Measurements from ENCODE around the gene CD2AP.

CD2AP gene

DNA sequence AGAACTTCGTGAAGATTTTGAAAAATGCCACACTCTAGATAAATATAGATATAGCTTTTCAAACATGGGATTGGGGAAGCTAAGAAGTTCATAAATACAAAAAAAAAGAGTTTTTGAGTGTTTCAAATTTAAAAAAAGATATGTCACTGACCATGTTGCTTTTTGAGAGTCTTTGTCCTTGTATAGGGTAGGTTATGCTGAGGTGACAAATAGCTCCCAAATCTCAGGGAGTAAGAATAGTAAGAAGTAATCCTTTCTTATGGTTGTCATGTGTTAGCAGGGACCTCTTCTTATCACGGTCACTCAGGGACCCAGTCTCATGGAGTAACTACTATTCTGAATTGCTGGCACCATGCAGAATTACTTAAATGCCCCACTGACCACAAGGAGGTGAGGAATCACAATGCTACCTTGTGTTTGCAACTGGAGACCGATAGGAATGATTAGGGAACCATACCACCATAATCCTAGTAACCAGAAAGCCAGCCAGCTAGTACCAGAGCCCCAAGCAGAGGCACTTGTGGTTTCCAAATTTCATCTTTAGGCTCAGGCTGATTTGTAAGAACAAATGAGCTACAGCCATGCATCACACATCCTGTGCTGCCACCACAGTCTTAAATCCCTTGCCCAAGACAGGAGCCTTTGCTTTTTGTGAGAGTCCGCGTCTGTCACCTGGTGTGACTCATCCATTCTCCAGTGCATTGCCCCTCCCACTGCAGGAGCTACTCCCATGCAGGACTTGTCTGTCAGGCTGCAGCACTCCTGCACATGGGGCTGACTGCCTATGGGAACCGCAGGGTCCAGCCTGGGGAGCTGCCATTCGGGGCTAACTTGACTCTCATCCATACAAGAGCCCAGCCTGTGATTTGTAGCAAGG is 178.4 kb downstream of the CD2AP start:
- ATAC-seq: peak; percentile 56
- TF ChIP-seq ZC3H10 (CRISPR knock-in tag; IDR thresholded peaks at IDR 0.05) (no peak), OSR1 (CRISPR knock-in tag; IDR thresholded peaks at IDR 0.05) (no peak), GLIS3 (CRISPR knock-in tag; IDR thresholded peaks at IDR 0.05) (no peak), TOX (CRISPR knock-in tag; IDR thresholded peaks at IDR 0.05; ENCODE audit: borderline replicate concordance) (no peak), CREB5 (CRISPR knock-in tag; IDR thresholded peaks at IDR 0.05; ENCODE audit: low read depth) (no peak), CSDC2 (CRISPR knock-in tag; IDR thresholded peaks at IDR 0.05) (no peak), BACH2 (CRISPR knock-in tag; IDR thresholded peaks at IDR 0.05; ENCODE audit: borderline replicate concordance) (no peak), ZNF565 (CRISPR knock-in tag; conservative IDR thresholded peaks at IDR 0.05; ENCODE audit: low read depth) (no peak)
- TF ChIP-seq, protein P1, sequence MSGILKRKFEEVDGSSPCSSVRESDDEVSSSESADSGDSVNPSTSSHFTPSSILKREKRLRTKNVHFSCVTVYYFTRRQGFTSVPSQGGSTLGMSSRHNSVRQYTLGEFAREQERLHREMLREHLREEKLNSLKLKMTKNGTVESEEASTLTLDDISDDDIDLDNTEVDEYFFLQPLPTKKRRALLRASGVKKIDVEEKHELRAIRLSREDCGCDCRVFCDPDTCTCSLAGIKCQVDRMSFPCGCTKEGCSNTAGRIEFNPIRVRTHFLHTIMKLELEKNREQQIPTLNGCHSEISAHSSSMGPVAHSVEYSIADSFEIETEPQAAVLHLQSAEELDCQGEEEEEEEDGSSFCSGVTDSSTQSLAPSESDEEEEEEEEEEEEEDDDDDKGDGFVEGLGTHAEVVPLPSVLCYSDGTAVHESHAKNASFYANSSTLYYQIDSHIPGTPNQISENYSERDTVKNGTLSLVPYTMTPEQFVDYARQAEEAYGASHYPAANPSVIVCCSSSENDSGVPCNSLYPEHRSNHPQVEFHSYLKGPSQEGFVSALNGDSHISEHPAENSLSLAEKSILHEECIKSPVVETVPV (CRISPR knock-in tag; IDR thresholded peaks at IDR 0.05): no peak
- TF ChIP-seq, protein P2, sequence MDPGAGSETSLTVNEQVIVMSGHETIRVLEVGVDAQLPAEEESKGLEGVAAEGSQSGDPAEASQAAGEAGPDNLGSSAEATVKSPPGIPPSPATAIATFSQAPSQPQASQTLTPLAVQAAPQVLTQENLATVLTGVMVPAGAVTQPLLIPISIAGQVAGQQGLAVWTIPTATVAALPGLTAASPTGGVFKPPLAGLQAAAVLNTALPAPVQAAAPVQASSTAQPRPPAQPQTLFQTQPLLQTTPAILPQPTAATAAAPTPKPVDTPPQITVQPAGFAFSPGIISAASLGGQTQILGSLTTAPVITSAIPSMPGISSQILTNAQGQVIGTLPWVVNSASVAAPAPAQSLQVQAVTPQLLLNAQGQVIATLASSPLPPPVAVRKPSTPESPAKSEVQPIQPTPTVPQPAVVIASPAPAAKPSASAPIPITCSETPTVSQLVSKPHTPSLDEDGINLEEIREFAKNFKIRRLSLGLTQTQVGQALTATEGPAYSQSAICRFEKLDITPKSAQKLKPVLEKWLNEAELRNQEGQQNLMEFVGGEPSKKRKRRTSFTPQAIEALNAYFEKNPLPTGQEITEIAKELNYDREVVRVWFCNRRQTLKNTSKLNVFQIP (CRISPR knock-in tag; IDR thresholded peaks at IDR 0.05; ENCODE audit: borderline replicate concordance, low read depth): no peak

GRCh38 chr6:47661960-47662359 is 184.4 kb downstream of the CD2AP start:
- no peak for TF ChIP-seq ZFP3 (CRISPR knock-in tag; IDR thresholded peaks at IDR 0.05)
- no peak for TF ChIP-seq CSDC2 (CRISPR knock-in tag; IDR thresholded peaks at IDR 0.05)
- no peak for TF ChIP-seq ZFP30 (CRISPR knock-in tag; IDR thresholded peaks at IDR 0.05)
- no peak for TF ChIP-seq SNAI2 (CRISPR knock-in tag; IDR thresholded peaks at IDR 0.05)
- TF ChIP-seq GLIS3 (CRISPR knock-in tag; IDR thresholded peaks at IDR 0.05): no peak
- ATAC-seq: no peak

GRCh38 chr6:47663462-47664216 is 186.1 kb downstream of the CD2AP start:
- no peak for ATAC-seq
- no peak for TF ChIP-seq BACH2 (CRISPR knock-in tag; IDR thresholded peaks at IDR 0.05; ENCODE audit: borderline replicate concordance)
- no peak for TF ChIP-seq ZFP30 (CRISPR knock-in tag; IDR thresholded peaks at IDR 0.05)
- TF ChIP-seq ISL1 (CRISPR knock-in tag; IDR thresholded peaks at IDR 0.05): no peak
- no peak for TF ChIP-seq ZFP3 (CRISPR knock-in tag; IDR thresholded peaks at IDR 0.05)
- TF ChIP-seq TCF4 (CRISPR knock-in tag; IDR thresholded peaks at IDR 0.05; ENCODE audit: borderline replicate concordance): no peak
- no peak for TF ChIP-seq RARB (CRISPR knock-in tag; IDR thresholded peaks at IDR 0.05)
- TF ChIP-seq ZNF8 (CRISPR knock-in tag; IDR thresholded peaks at IDR 0.05): no peak
- TF ChIP-seq ZC3H10 (CRISPR knock-in tag; IDR thresholded peaks at IDR 0.05): no peak
- no peak for TF ChIP-seq TOX (CRISPR knock-in tag; IDR thresholded peaks at IDR 0.05; ENCODE audit: borderline replicate concordance)
- no peak for TF ChIP-seq GLIS3 (CRISPR knock-in tag; IDR thresholded peaks at IDR 0.05)
- no peak for TF ChIP-seq ESRRG (CRISPR knock-in tag; IDR thresholded peaks at IDR 0.05)
- TF ChIP-seq ARNTL (CRISPR knock-in tag; IDR thresholded peaks at IDR 0.05; ENCODE audit: borderline replicate concordance, low read depth): no peak
- TF ChIP-seq SNAI2 (CRISPR knock-in tag; IDR thresholded peaks at IDR 0.05): no peak

- TF ChIP-seq, protein P3, sequence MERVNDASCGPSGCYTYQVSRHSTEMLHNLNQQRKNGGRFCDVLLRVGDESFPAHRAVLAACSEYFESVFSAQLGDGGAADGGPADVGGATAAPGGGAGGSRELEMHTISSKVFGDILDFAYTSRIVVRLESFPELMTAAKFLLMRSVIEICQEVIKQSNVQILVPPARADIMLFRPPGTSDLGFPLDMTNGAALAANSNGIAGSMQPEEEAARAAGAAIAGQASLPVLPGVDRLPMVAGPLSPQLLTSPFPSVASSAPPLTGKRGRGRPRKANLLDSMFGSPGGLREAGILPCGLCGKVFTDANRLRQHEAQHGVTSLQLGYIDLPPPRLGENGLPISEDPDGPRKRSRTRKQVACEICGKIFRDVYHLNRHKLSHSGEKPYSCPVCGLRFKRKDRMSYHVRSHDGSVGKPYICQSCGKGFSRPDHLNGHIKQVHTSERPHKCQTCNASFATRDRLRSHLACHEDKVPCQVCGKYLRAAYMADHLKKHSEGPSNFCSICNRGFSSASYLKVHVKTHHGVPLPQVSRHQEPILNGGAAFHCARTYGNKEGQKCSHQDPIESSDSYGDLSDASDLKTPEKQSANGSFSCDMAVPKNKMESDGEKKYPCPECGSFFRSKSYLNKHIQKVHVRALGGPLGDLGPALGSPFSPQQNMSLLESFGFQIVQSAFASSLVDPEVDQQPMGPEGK (CRISPR knock-in tag; IDR thresholded peaks at IDR 0.05; ENCODE audit: borderline replicate concordance): no peak
- TF ChIP-seq CREB5 (CRISPR knock-in tag; IDR thresholded peaks at IDR 0.05; ENCODE audit: low read depth): no peak
- ATAC-seq: no peak
Observed at GRCh38 chr6:47665112-47665511, 187.5 kb downstream of the CD2AP start.

All from SK-N-SH treated with all-trans-retinoic acid at 6 μM for 48 hours (cell line).